GM12874 (cell line): ENCODE results near the gene TAX1BP3.
A peak's percentile ranks its signal among the peaks of the same experiment; 100 is the strongest.

ENCODE experiments used
- CTCF ChIP-seq: IDR thresholded peaks from 2 replicates; pipeline ENCODE4 v1.5.1; 2011; ENCODE audit warnings: low read depth, mild to moderate bottlenecking, control low read depth, low read length, moderate library complexity; ENCODE audit not compliant: insufficient read depth

Gene TAX1BP3

GRCh38 chr17:3698139-3698538 lies 29.8 kb upstream of the TAX1BP3 start:
- no peak for TF ChIP-seq CTCF

- TF ChIP-seq CTCF, result no peak
These were observed 28.7 kb upstream of the TAX1BP3 start for GRCh38 chr17:3697103-3697476.

- TF ChIP-seq CTCF, result no peak
These were observed 27.5 kb upstream of the TAX1BP3 start, which contains the start of gene P2RX5 for GRCh38 chr17:3695723-3696411. Gene P2RX5, minus strand, starts transcription at chr17:3696155. Its CDS starts 150 bp downstream, at chr17:3696005.

GRCh38 chr17:3695129-3695722 lies 26.8 kb upstream of the TAX1BP3 start:
- TF ChIP-seq CTCF, result no peak

- no peak for TF ChIP-seq CTCF
These were observed 25.5 kb upstream of the TAX1BP3 start for GRCh38 chr17:3693829-3694231.

- TF ChIP-seq CTCF, result no peak
These were observed 24.8 kb upstream of the TAX1BP3 start for GRCh38 chr17:3693141-3693540.

- TF ChIP-seq CTCF, result peak; percentile 24; the same call in 1 of the 2 replicates
These were observed 24.0 kb upstream of the TAX1BP3 start for GRCh38 chr17:3692346-3692745.
